ENCODE results near the gene FARS2. TPM values are rescaled to one million over a fixed set of nuclear protein-coding genes. Genes with fewer than 3 reads are reported as not detected.
A peak's percentile ranks its signal among the peaks of the same experiment; 100 is the strongest.

FARS2 gene
- total RNA-seq, 1 experiment from 2014 or later, result 24.7 TPM

- peak; percentile 81 for DNase-seq (ENCODE audit: low read depth)
Observed at GRCh38 chr6:5726976-5727718, 465.8 kb downstream of the FARS2 start.

GRCh38 chr6:5728351-5729079 lies 467.2 kb downstream of the FARS2 start:
- no peak for DNase-seq (ENCODE audit: low read depth)

- peak; percentile 87 for DNase-seq (ENCODE audit: low read depth)
Observed at GRCh38 chr6:5729080-5729434, 467.7 kb downstream of the FARS2 start.

- DNase-seq (ENCODE audit: low read depth), result no peak
Observed at GRCh38 chr6:5729813-5730517, 468.7 kb downstream of the FARS2 start.

GRCh38 chr6:5730585-5731263 lies 469.4 kb downstream of the FARS2 start:
- DNase-seq (ENCODE audit: low read depth), result no peak

- DNase-seq (ENCODE audit: low read depth), result no peak
Observed at GRCh38 chr6:5731435-5731834, 470.1 kb downstream of the FARS2 start.

GRCh38 chr6:5732496-5732895 lies 471.2 kb downstream of the FARS2 start:
- DNase-seq (ENCODE audit: low read depth), result no peak

- no peak for DNase-seq (ENCODE audit: low read depth)
Observed at GRCh38 chr6:5736016-5736738, 474.9 kb downstream of the FARS2 start.

GRCh38 chr6:5737460-5737859 lies 476.1 kb downstream of the FARS2 start:
- no peak for DNase-seq (ENCODE audit: low read depth)

- no peak for DNase-seq (ENCODE audit: low read depth)
Observed at GRCh38 chr6:5738211-5738610, 476.9 kb downstream of the FARS2 start.

GRCh38 chr6:5744497-5744896 lies 483.2 kb downstream of the FARS2 start:
- no peak for DNase-seq (ENCODE audit: low read depth)

- no peak for DNase-seq (ENCODE audit: low read depth)
Observed at GRCh38 chr6:5745081-5745480, 483.8 kb downstream of the FARS2 start.

GRCh38 chr6:5746053-5746758 lies 484.9 kb downstream of the FARS2 start:
- peak; percentile 27 for DNase-seq (ENCODE audit: low read depth)

GRCh38 chr6:5746759-5747130 lies 485.4 kb downstream of the FARS2 start:
- no peak for DNase-seq (ENCODE audit: low read depth)

- no peak for DNase-seq (ENCODE audit: low read depth)
Observed at GRCh38 chr6:5747379-5747778, 486.1 kb downstream of the FARS2 start.

- no peak for DNase-seq (ENCODE audit: low read depth)
Observed at GRCh38 chr6:5749016-5749650, 487.8 kb downstream of the FARS2 start.

GRCh38 chr6:5749651-5750215 lies 488.4 kb downstream of the FARS2 start:
- no peak for DNase-seq (ENCODE audit: low read depth)

GRCh38 chr6:5751525-5752390 lies 490.4 kb downstream of the FARS2 start:
- DNase-seq (ENCODE audit: low read depth), result peak; percentile 55

GRCh38 chr6:5752391-5752680 lies 491.0 kb downstream of the FARS2 start:
- peak; percentile 89 for DNase-seq (ENCODE audit: low read depth)
